B cell (primary cell): ENCODE results near the gene THUMPD3.

Source experiments
- EZH2 ChIP-seq: IDR thresholded peaks from 2 replicates; pipeline ENCODE4 v1.6.1; 2012; ENCODE audit warnings: borderline replicate concordance, low read depth, mild to moderate bottlenecking, moderate library complexity, low read length; ENCODE audit not compliant: insufficient read depth, poor library complexity, severe bottlenecking
- TF ChIP-seq, protein P1 (sequence below): fragments of 200-600 bp; IDR thresholded peaks from one replicate; pipeline ENCODE4 v1.8.0; 2022; ENCODE audit warnings: antibody characterized with exemption, mild to moderate bottlenecking

DNA sequence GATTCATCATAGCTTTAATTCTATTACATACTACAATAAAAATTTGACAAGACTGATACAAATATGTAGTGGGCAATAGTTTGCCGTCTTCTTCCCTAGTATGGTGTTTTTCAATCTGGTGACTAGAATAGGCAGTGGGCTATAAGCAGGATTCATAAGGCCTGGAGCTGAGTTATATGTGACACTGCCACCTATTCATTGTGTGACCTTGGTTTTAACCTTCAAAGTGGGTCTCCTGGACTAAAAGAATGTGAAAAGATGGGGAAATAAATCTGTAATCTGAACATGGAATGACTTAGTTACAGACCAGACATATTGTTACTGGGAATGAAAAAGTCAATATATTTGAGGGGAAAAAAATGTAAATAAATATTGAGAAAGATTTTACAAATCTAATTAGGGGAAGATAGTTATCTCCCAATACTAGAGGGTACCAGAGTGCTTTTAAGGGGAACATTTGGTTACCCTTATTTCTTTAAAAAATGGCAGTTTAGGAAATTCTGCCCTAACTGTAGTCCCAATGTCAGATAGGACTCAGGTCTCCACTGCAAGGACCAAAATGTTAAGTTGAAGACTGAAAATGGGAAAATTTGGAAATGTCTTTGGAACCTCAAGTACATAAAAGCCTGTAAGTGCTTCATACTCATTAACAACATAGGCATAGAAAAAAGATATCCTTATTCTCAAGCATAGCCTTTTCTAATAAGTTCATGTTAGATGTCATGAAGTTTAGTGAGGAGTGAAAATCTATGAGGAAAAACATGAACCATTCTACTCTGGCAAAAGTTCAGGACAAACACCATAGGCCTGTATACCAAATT lies 23.9 kb downstream of the THUMPD3 start:
- TF ChIP-seq, protein P1, sequence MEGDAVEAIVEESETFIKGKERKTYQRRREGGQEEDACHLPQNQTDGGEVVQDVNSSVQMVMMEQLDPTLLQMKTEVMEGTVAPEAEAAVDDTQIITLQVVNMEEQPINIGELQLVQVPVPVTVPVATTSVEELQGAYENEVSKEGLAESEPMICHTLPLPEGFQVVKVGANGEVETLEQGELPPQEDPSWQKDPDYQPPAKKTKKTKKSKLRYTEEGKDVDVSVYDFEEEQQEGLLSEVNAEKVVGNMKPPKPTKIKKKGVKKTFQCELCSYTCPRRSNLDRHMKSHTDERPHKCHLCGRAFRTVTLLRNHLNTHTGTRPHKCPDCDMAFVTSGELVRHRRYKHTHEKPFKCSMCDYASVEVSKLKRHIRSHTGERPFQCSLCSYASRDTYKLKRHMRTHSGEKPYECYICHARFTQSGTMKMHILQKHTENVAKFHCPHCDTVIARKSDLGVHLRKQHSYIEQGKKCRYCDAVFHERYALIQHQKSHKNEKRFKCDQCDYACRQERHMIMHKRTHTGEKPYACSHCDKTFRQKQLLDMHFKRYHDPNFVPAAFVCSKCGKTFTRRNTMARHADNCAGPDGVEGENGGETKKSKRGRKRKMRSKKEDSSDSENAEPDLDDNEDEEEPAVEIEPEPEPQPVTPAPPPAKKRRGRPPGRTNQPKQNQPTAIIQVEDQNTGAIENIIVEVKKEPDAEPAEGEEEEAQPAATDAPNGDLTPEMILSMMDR = no peak
- TF ChIP-seq EZH2 = no peak
